Activated CD8-positive, alpha-beta memory T cell treated with anti-CD3 and anti-CD28 coated beads, Interleukin-2, amount 10 ng/mL, durations not matched to agents 7 days and 5 days (primary cell): ENCODE data around the gene RBM15. TPM values are rescaled to one million over a fixed set of nuclear protein-coding genes. Genes with fewer than 3 reads are reported as not detected.

Experiments used
- ATAC-seq: fragments of 150-1000 bp; cut with Tn5 transposase; one replicate; pipeline ENCODE4 v1.10.0; 2021; ENCODE audit warnings: moderate library complexity
- CTCF ChIA-PET: fragments of 350-600 bp; sonication (Branson Sonifier 250); formaldehyde crosslinking; loops from one replicate; lab custom pipeline; 2021; ENCODE audit warnings: antibody characterized with exemption; lab: Charles Lee
- DNase-seq: peaks from one replicate; pipeline ENCODE4 v3.0.0-alpha.2; 2020
- H3K27ac Mint-ChIP-seq: one replicate; pipeline ENCODE4 v1.8.0; 2021; ENCODE audit warnings: mild to moderate bottlenecking, mixed read lengths
- H3K27me3 Mint-ChIP-seq: one replicate; pipeline ENCODE4 v1.8.0; 2021; ENCODE audit warnings: mixed read lengths
- H3K36me3 Mint-ChIP-seq: one replicate; pipeline ENCODE4 v1.8.0; 2021; ENCODE audit warnings: mild to moderate bottlenecking, mixed read lengths
- H3K4me1 Mint-ChIP-seq: one replicate; pipeline ENCODE4 v1.8.0; 2021; ENCODE audit warnings: mixed read lengths
- H3K4me3 Mint-ChIP-seq: one replicate; pipeline ENCODE4 v1.8.0; 2021; ENCODE audit warnings: mild to moderate bottlenecking, moderate library complexity, mixed read lengths
- H3K9me3 Mint-ChIP-seq: one replicate; pipeline ENCODE4 v1.8.0; 2022; ENCODE audit warnings: low read depth, mixed read lengths
- total RNA-seq, 2 experiments: library from RNA; stranded (reverse); gene quantifications; one replicate each; pipeline ENCODE4 v1.2.3, GENCODE V29; 2021

Gene RBM15
- total RNA-seq, 2 experiments from 2014 or later: 76.5 to 122 TPM

- Mint-ChIP-seq H3K27me3 (no peaks in the 10 kb centered on the region), H3K4me3 (no peak overlapping the region), H3K27ac (peak overlapping the region; percentile 66), H3K4me1 (peaks cover 23% of the 10 kb centered on the region), H3K36me3 (peaks cover 30% of the 10 kb centered on the region), H3K9me3 (no peaks in the 10 kb centered on the region)
- ATAC-seq: no peak
- CTCF ChIA-PET: interaction anchor here (0.9 to 1.0 kb wide), 2 partner anchors 77 to 180 kb away, joined by 3 read pairs; no protein-coding TSS in a partner anchor
- DNase-seq: no peak
Observed at GRCh38 chr1:110383251-110383990, 44.2 kb downstream of the RBM15 start.

- Mint-ChIP-seq H3K4me3 (no peak overlapping the region), H3K9me3 (no peaks in the 10 kb centered on the region), H3K4me1 (peaks cover 23% of the 10 kb centered on the region), H3K27ac (no peak overlapping the region), H3K36me3 (peaks cover 22% of the 10 kb centered on the region), H3K27me3 (no peaks in the 10 kb centered on the region)
- CTCF ChIA-PET: interaction anchor here (0.9 to 1.5 kb wide), 2 partner anchors 8 to 181 kb away, joined by 3 read pairs; no protein-coding TSS in a partner anchor
- ATAC-seq (no peak), DNase-seq (no peak)
Observed at GRCh38 chr1:110384581-110385321, 45.6 kb downstream of the RBM15 start.

- CTCF ChIA-PET: interaction anchor here (1.5 kb wide), 1 partner anchor 9 kb away, joined by 3 read pairs; no protein-coding TSS in a partner anchor
- Mint-ChIP-seq H3K27me3 (no peaks in the 10 kb centered on the region), H3K36me3 (peaks cover 18% of the 10 kb centered on the region), H3K9me3 (no peaks in the 10 kb centered on the region), H3K4me1 (peaks cover 23% of the 10 kb centered on the region), H3K27ac (no peak overlapping the region), H3K4me3 (no peak overlapping the region)
- ATAC-seq: no peak
- DNase-seq: no peak
Observed at GRCh38 chr1:110385369-110385768, 46.2 kb downstream of the RBM15 start.

- Mint-ChIP-seq H3K27ac (no peak overlapping the region), H3K9me3 (no peaks in the 10 kb centered on the region), H3K4me1 (peaks cover 23% of the 10 kb centered on the region), H3K36me3 (peaks cover 13% of the 10 kb centered on the region), H3K27me3 (no peaks in the 10 kb centered on the region), H3K4me3 (no peak overlapping the region)
- CTCF ChIA-PET: interaction anchor here (1.0 kb wide), 1 partner anchor 15 kb away, joined by 3 read pairs; no protein-coding TSS in a partner anchor
- peak; percentile 42 for ATAC-seq
- no peak for DNase-seq
Observed at GRCh38 chr1:110387048-110387754, 48.0 kb downstream of the RBM15 start.

GRCh38 chr1:110390096-110390495 lies 50.9 kb downstream of the RBM15 start:
- H3K27me3 Mint-ChIP-seq: no peaks in the 10 kb centered on the region
- H3K4me3 Mint-ChIP-seq: no peak overlapping the region
- CTCF ChIA-PET: no interaction called here

GRCh38 chr1:110390692-110391245 lies 51.6 kb downstream of the RBM15 start, which contains the start of gene SLC16A4:
TSS of gene SLC16A4 (minus strand) at chr1:110391026. CDS start at chr1:110389323, 1,703 bp downstream.
- Mint-ChIP-seq H3K4me1 (peaks cover 14% of the 10 kb centered on the region), H3K36me3 (peaks cover 18% of the 10 kb centered on the region), H3K9me3 (no peaks in the 10 kb centered on the region), H3K27me3 (no peaks in the 10 kb centered on the region), H3K27ac (no peak within 1 kb of the TSS), H3K4me3 (no peak within 1 kb of the TSS)
- ATAC-seq (no peak), DNase-seq (no peak)
- CTCF ChIA-PET: no interaction called here

More at GRCh38 chr1:110390096-110390495, 50.9 kb downstream of the RBM15 start:
- no peak overlapping the region for H3K27ac Mint-ChIP-seq
- H3K9me3 Mint-ChIP-seq: no peaks in the 10 kb centered on the region
- peaks cover 15% of the 10 kb centered on the region for H3K36me3 Mint-ChIP-seq
- peaks cover 10% of the 10 kb centered on the region for H3K4me1 Mint-ChIP-seq
- ATAC-seq: no peak
- no peak for DNase-seq

- CTCF ChIA-PET: interaction anchor here (0.9 to 1.8 kb wide), 4 partner anchors 15 to 186 kb away, joined by 3 to 7 read pairs (median 4); partner anchors contain the start of gene RBM15
- Mint-ChIP-seq H3K4me3 (no peak overlapping the region), H3K27me3 (no peaks in the 10 kb centered on the region), H3K36me3 (peaks cover 21% of the 10 kb centered on the region), H3K27ac (no peak overlapping the region), H3K9me3 (no peaks in the 10 kb centered on the region), H3K4me1 (peaks cover 3% of the 10 kb centered on the region)
- DNase-seq: no peak
- ATAC-seq: no peak
Observed at GRCh38 chr1:110393286-110393685, 54.1 kb downstream of the RBM15 start.

- peaks cover 21% of the 10 kb centered on the region for H3K36me3 Mint-ChIP-seq
- DNase-seq (no peak), ATAC-seq (no peak)
- no peak overlapping the region for H3K27ac Mint-ChIP-seq
- CTCF ChIA-PET: interaction anchor here (0.9 to 1.8 kb wide), 4 partner anchors 15 to 186 kb away, joined by 3 to 7 read pairs (median 4); partner anchors contain the start of gene RBM15
- no peaks in the 10 kb centered on the region for H3K27me3 Mint-ChIP-seq
- H3K4me3 Mint-ChIP-seq: no peak overlapping the region
- H3K9me3 Mint-ChIP-seq: no peaks in the 10 kb centered on the region
- H3K4me1 Mint-ChIP-seq: peaks cover 3% of the 10 kb centered on the region
Observed at GRCh38 chr1:110393691-110394492, 54.7 kb downstream of the RBM15 start.

- ATAC-seq: no peak
- CTCF ChIA-PET: interaction anchor here (1.8 kb wide), 1 partner anchor 187 kb away, joined by 7 read pairs; no protein-coding TSS in a partner anchor
- Mint-ChIP-seq H3K27me3 (no peaks in the 10 kb centered on the region), H3K27ac (no peak overlapping the region), H3K36me3 (peaks cover 21% of the 10 kb centered on the region), H3K4me1 (peaks cover 3% of the 10 kb centered on the region), H3K9me3 (no peaks in the 10 kb centered on the region), H3K4me3 (no peak overlapping the region)
- DNase-seq: no peak
Observed at GRCh38 chr1:110394493-110394820, 55.3 kb downstream of the RBM15 start.

Other genes starting within 250 kb of the RBM15 start
- gene UBL4B, start 226.9 kb upstream of the RBM15 start, total RNA-seq: not detected
- gene SLC6A17, start 188.9 kb upstream of the RBM15 start, total RNA-seq: not detected
- gene KCNC4, start 129.1 kb upstream of the RBM15 start, total RNA-seq: 1 to 10 TPM; 4.8 to 9.6 TPM
- under 1 TPM; 0.14 to 0.23 TPM for gene SLC16A4, start 51.6 kb downstream of the RBM15 start, total RNA-seq
- 100 to 1,000 TPM; 109 to 130 TPM for gene LAMTOR5, start 68.3 kb downstream of the RBM15 start, total RNA-seq
- gene PROK1, start 111.8 kb downstream of the RBM15 start, total RNA-seq: not detected
- gene KCNA10, start 179.8 kb downstream of the RBM15 start, total RNA-seq: not detected